Measurements from ENCODE around the gene MOCS1.

Gene MOCS1

DNA sequence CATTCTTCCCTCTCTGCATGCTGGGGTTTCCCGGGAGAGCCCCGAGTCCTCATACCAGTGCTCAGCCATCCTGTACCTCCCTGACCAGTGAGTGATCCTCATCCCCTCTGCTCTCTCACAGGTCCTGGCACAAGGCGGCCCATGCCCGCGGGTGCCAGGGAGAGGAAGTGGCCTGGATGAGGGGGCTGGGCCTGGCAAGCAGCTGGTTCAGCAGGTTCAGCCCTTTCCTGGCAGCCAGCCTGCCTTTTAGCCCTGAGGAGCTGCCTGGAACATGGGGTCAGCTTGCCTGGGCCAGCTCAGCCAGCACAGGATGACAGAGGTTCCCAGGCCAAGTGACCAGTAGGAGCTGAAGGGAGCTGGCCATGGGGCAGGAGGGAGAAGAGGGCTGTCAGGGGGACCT lies 10.9 kb downstream of the MOCS1 start:
- Histone ChIP-seq H3K4me2 (ENCODE audit: insufficient read depth, low read length) (no peak overlapping the region), H3K36me3 (ENCODE audit: insufficient read depth, low read length) (no peaks in the 10 kb centered on the region), H4K20me1 (ENCODE audit: insufficient read depth, low read length) (no peaks in the 10 kb centered on the region), H3K4me3 (ENCODE audit: low read depth in 1 of 2, low read length in 2 of 2) (no peak overlapping the region), H3K4me1 (ENCODE audit: insufficient read depth, low read length) (peaks cover 19% of the 10 kb centered on the region), H2AFZ (ENCODE audit: low read depth, low read length) (no peak overlapping the region), H3K9ac (ENCODE audit: low read depth, low read length) (no peak overlapping the region), H3K79me2 (ENCODE audit: insufficient read depth, low read length) (no peaks in the 10 kb centered on the region), H3K27ac (ENCODE audit: low read length) (peak overlapping the region; percentile 37; the same call in 1 of the 2 replicates), H3K9me3 (ENCODE audit: insufficient read depth, low read length, severe bottlenecking) (no peaks in the 10 kb centered on the region), H3K27me3 (ENCODE audit: insufficient read depth, low read length, poor library complexity) (no peaks in the 10 kb centered on the region)
- no peak for TF ChIP-seq EZH2 (IDR thresholded peaks at IDR 0.05; ENCODE audit: borderline replicate concordance, low read depth, low read length, severe bottlenecking)
- no peak for TF ChIP-seq CTCF (IDR thresholded peaks at IDR 0.05; ENCODE audit: borderline replicate concordance, extremely low read depth, low read length, poor library complexity, severe bottlenecking)
- DNase-seq (no peak), ATAC-seq (ENCODE audit: insufficient read depth, low read depth) (0 out of 3 replicates have a peak, but pooled peaks have one; percentile 25)

DNA sequence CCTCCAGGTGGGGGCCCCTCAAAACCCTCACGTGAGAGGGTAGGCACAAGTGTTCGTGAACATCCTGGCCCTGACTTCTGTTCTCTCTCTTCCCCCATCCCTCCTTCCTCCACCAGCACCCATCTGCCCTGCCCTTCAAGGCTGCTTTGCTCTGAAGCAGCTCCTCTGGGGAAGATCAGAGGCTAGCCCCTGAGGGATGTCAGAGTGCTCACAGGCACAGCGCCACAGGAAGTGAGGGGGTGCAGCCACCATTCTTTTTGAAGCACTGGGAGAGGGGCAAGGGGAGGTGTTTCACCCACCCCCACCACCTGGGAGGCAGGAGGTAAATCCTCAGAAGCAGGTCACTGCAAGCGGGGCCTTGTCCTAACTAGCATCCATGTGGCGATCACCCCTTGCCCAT lies 11.4 kb downstream of the MOCS1 start:
- Histone ChIP-seq H3K4me2 (ENCODE audit: insufficient read depth, low read length) (no peak overlapping the region), H3K36me3 (ENCODE audit: insufficient read depth, low read length) (no peaks in the 10 kb centered on the region), H2AFZ (ENCODE audit: low read depth, low read length) (peak overlapping the region; percentile 46), H3K79me2 (ENCODE audit: insufficient read depth, low read length) (no peaks in the 10 kb centered on the region), H3K9me3 (ENCODE audit: insufficient read depth, low read length, severe bottlenecking) (no peaks in the 10 kb centered on the region), H3K4me1 (ENCODE audit: insufficient read depth, low read length) (peaks cover 19% of the 10 kb centered on the region), H3K27ac (ENCODE audit: low read length) (peak overlapping the region; percentile 64), H3K4me3 (ENCODE audit: low read depth in 1 of 2, low read length in 2 of 2) (no peak overlapping the region), H3K9ac (ENCODE audit: low read depth, low read length) (no peak overlapping the region), H3K27me3 (ENCODE audit: insufficient read depth, low read length, poor library complexity) (no peaks in the 10 kb centered on the region), H4K20me1 (ENCODE audit: insufficient read depth, low read length) (no peaks in the 10 kb centered on the region)
- DNase-seq: peak; percentile 66
- TF ChIP-seq CTCF (IDR thresholded peaks at IDR 0.05; ENCODE audit: borderline replicate concordance, extremely low read depth, low read length, poor library complexity, severe bottlenecking): no peak
- TF ChIP-seq EZH2 (IDR thresholded peaks at IDR 0.05; ENCODE audit: borderline replicate concordance, low read depth, low read length, severe bottlenecking): no peak
- peak; percentile 95 for ATAC-seq (ENCODE audit: insufficient read depth, low read depth)

DNA sequence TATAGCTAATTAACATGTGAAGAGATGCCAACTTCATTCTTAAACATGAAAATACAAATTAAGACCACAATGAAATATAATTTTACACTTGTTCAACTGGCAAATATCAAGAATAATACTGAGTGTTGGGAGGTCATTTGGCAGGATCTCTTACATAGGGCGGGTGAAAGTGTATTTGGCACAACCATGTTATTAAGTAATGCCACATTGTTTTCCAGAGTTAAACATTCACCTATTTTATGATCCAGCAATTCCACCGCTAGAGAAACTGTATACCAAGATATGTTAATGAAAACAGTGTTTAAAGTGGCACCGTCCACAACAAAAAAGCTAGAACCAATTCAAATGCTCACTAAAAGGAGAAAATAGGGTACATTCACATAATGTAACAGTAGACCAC lies 14.1 kb downstream of the MOCS1 start:
- Histone ChIP-seq H3K36me3 (ENCODE audit: insufficient read depth, low read length) (no peaks in the 10 kb centered on the region), H2AFZ (ENCODE audit: low read depth, low read length) (no peak overlapping the region), H3K9me3 (ENCODE audit: insufficient read depth, low read length, severe bottlenecking) (no peaks in the 10 kb centered on the region), H3K4me1 (ENCODE audit: insufficient read depth, low read length) (peaks cover 19% of the 10 kb centered on the region), H3K79me2 (ENCODE audit: insufficient read depth, low read length) (no peaks in the 10 kb centered on the region), H3K27me3 (ENCODE audit: insufficient read depth, low read length, poor library complexity) (no peaks in the 10 kb centered on the region), H3K9ac (ENCODE audit: low read depth, low read length) (no peak overlapping the region), H4K20me1 (ENCODE audit: insufficient read depth, low read length) (no peaks in the 10 kb centered on the region), H3K4me3 (ENCODE audit: low read depth in 1 of 2, low read length in 2 of 2) (no peak overlapping the region), H3K27ac (ENCODE audit: low read length) (no peak overlapping the region), H3K4me2 (ENCODE audit: insufficient read depth, low read length) (no peak overlapping the region)
- ATAC-seq (ENCODE audit: insufficient read depth, low read depth) (no peak), DNase-seq (no peak)
- no peak for TF ChIP-seq EZH2 (IDR thresholded peaks at IDR 0.05; ENCODE audit: borderline replicate concordance, low read depth, low read length, severe bottlenecking)
- TF ChIP-seq CTCF (IDR thresholded peaks at IDR 0.05; ENCODE audit: borderline replicate concordance, extremely low read depth, low read length, poor library complexity, severe bottlenecking): no peak

GRCh38 chr6:39918831-39919230 lies 15.4 kb downstream of the MOCS1 start:
- Histone ChIP-seq H2AFZ (ENCODE audit: low read depth, low read length) (no peak overlapping the region), H3K9ac (ENCODE audit: low read depth, low read length) (no peak overlapping the region), H4K20me1 (ENCODE audit: insufficient read depth, low read length) (no peaks in the 10 kb centered on the region), H3K79me2 (ENCODE audit: insufficient read depth, low read length) (no peaks in the 10 kb centered on the region), H3K36me3 (ENCODE audit: insufficient read depth, low read length) (no peaks in the 10 kb centered on the region), H3K27ac (ENCODE audit: low read length) (no peak overlapping the region), H3K9me3 (ENCODE audit: insufficient read depth, low read length, severe bottlenecking) (no peaks in the 10 kb centered on the region), H3K4me2 (ENCODE audit: insufficient read depth, low read length) (no peak overlapping the region), H3K27me3 (ENCODE audit: insufficient read depth, low read length, poor library complexity) (no peaks in the 10 kb centered on the region), H3K4me3 (ENCODE audit: low read depth in 1 of 2, low read length in 2 of 2) (no peak overlapping the region), H3K4me1 (ENCODE audit: insufficient read depth, low read length) (peaks cover 17% of the 10 kb centered on the region)
- no peak for TF ChIP-seq EZH2 (IDR thresholded peaks at IDR 0.05; ENCODE audit: borderline replicate concordance, low read depth, low read length, severe bottlenecking)
- TF ChIP-seq CTCF (IDR thresholded peaks at IDR 0.05; ENCODE audit: borderline replicate concordance, extremely low read depth, low read length, poor library complexity, severe bottlenecking): no peak
- no peak for ATAC-seq (ENCODE audit: insufficient read depth, low read depth)
- DNase-seq: no peak

Measured in DND-41 (cell line).